ENCODE measurements around the gene MARVELD3. TPM values are rescaled to one million over a fixed set of nuclear protein-coding genes. Genes with fewer than 3 reads are reported as not detected.
"Not testable (repeated sequence)": the region's sequence is repeated elsewhere in the genome, so short reads cannot be mapped to it uniquely, and the experiment has no call there.

MARVELD3 gene, protein sequence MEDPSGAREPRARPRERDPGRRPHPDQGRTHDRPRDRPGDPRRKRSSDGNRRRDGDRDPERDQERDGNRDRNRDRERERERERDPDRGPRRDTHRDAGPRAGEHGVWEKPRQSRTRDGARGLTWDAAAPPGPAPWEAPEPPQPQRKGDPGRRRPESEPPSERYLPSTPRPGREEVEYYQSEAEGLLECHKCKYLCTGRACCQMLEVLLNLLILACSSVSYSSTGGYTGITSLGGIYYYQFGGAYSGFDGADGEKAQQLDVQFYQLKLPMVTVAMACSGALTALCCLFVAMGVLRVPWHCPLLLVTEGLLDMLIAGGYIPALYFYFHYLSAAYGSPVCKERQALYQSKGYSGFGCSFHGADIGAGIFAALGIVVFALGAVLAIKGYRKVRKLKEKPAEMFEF
- 2.0 and 2.2 TPM in 2 replicates for total RNA-seq (ENCODE audit: low replicate concordance)

DNA sequence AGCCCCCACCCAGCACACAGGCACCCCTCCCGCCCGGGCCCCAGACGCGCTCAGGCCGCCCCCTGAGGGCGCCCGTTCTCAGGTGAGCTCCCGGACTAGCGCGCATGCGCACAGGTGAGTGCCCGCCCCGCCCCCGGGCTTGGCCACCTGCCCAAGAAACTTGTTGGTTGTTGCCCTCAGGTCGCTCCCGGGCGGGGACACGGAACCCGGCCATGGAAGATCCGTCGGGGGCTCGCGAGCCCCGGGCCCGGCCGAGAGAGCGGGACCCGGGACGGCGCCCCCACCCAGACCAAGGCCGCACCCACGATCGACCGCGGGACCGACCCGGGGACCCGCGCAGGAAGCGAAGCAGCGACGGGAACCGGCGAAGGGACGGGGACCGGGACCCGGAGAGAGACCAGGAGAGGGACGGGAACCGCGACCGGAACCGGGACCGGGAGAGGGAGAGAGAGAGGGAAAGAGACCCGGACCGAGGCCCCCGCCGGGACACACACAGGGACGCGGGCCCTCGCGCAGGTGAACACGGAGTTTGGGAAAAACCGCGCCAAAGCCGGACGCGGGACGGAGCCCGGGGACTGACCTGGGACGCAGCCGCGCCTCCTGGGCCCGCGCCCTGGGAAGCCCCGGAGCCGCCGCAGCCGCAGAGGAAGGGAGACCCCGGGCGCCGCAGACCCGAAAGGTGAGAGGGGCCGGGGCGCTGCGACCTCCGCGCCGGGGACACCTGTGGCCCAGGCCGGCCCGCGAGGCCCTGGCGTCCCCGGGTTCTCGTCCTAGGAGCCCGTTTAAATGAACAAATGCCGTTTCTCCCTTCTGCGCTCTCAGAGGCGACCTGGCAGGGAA is at the start of gene MARVELD3:
Gene MARVELD3 (plus strand): TSS at position 167 of the 840 bp plus-strand sequence. CDS start 46 bp downstream, at position 213.
- H3K27ac Mint-ChIP-seq, result no peak within 1 kb of the TSS
- no peaks in the 10 kb centered on the region for H4K20me1 ChIP-seq (ENCODE audit: low read depth)
- no peaks in the 10 kb centered on the region for H3K79me2 ChIP-seq (ENCODE audit: low read depth)
- H3K9me3 Mint-ChIP-seq, result no peaks in the 10 kb centered on the region
- peak within 1 kb of the TSS; percentile 97 for H2AFZ ChIP-seq (replicated peaks)
- no peaks in the 10 kb centered on the region for H3K36me3 ChIP-seq
- H3K4me1 ChIP-seq, result no peaks in the 10 kb centered on the region
- H3K4me1 Mint-ChIP-seq, result peaks cover 9% of the 10 kb centered on the region
- peaks cover 22% of the 10 kb centered on the region for H3K27me3 Mint-ChIP-seq (ENCODE audit: insufficient read depth, low read depth)
- H3K9me3 ChIP-seq (ENCODE audit: low read depth), result no peaks in the 10 kb centered on the region
- peak within 1 kb of the TSS; percentile 73 for H3K4me3 Mint-ChIP-seq
- peaks cover 44% of the 10 kb centered on the region for H3K27me3 ChIP-seq
- no peak within 1 kb of the TSS for H3K27ac ChIP-seq
- no peak within 1 kb of the TSS for H3K9ac ChIP-seq
- DNase-seq (ENCODE audit: low spot score), result peak; percentile 51
- TF ChIP-seq, protein P1, sequence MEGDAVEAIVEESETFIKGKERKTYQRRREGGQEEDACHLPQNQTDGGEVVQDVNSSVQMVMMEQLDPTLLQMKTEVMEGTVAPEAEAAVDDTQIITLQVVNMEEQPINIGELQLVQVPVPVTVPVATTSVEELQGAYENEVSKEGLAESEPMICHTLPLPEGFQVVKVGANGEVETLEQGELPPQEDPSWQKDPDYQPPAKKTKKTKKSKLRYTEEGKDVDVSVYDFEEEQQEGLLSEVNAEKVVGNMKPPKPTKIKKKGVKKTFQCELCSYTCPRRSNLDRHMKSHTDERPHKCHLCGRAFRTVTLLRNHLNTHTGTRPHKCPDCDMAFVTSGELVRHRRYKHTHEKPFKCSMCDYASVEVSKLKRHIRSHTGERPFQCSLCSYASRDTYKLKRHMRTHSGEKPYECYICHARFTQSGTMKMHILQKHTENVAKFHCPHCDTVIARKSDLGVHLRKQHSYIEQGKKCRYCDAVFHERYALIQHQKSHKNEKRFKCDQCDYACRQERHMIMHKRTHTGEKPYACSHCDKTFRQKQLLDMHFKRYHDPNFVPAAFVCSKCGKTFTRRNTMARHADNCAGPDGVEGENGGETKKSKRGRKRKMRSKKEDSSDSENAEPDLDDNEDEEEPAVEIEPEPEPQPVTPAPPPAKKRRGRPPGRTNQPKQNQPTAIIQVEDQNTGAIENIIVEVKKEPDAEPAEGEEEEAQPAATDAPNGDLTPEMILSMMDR (IDR thresholded peaks at IDR 0.05), result no peak
- TF ChIP-seq EZH2 (IDR thresholded peaks at IDR 0.05), result peak; percentile 89
- peak; percentile 89 for TF ChIP-seq EZH2phosphoT487 (IDR thresholded peaks at IDR 0.05)
- H3K4me3 ChIP-seq, result peak within 1 kb of the TSS; percentile 74
- peaks cover 1% of the 10 kb centered on the region for H3K36me3 Mint-ChIP-seq
- H3F3A ChIP-seq (ENCODE audit: low read depth), result peaks cover 11% of the 10 kb centered on the region
- H3K4me2 ChIP-seq, result peak within 1 kb of the TSS; percentile 99

DNA sequence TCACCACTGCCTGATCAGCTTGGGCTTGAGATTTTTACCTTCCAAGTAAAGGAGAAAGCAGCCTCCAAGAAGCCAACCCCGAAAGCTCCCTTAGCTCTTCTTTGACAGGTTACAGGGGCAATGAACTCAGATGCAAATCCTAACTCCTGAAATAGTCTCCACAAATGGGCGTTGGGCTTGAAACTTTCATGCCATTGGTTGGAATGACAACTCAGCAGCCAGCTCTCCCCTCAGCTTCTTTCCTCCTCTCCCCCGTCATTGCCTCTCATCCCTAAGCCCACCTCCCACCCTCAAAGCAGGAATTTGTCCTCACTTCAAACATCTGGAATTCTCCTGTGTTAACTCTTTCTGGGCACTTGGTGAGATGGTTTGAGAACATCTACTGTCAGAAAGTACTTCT is 49.0 kb upstream of the MARVELD3 start, which contains the start of gene TAT:
Gene TAT (minus strand): TSS at position 122 of the 400 bp plus-strand sequence. CDS start 677 bp downstream, outside the sequence.
- Histone ChIP-seq H3K9ac (no peak within 1 kb of the TSS), H4K20me1 (ENCODE audit: low read depth) (no peaks in the 10 kb centered on the region), H3K4me3 (no peak within 1 kb of the TSS), H3K27ac (no peak within 1 kb of the TSS), H3K27me3 (peaks cover 7% of the 10 kb centered on the region), H2AFZ (replicated peaks) (peak within 1 kb of the TSS; percentile 3), H3K36me3 (no peaks in the 10 kb centered on the region), H3K4me2 (no peak within 1 kb of the TSS), H3K4me1 (no peaks in the 10 kb centered on the region), H3K9me3 (ENCODE audit: low read depth) (no peaks in the 10 kb centered on the region), H3F3A (ENCODE audit: low read depth) (no peaks in the 10 kb centered on the region), H3K79me2 (ENCODE audit: low read depth) (no peaks in the 10 kb centered on the region)
- H3K4me3 Mint-ChIP-seq, result no peak within 1 kb of the TSS
- no peak within 1 kb of the TSS for H3K27ac Mint-ChIP-seq
- no peaks in the 10 kb centered on the region for H3K9me3 Mint-ChIP-seq
- TF ChIP-seq EZH2 (IDR thresholded peaks at IDR 0.05) (no peak), EZH2phosphoT487 (IDR thresholded peaks at IDR 0.05) (no peak)
- TF ChIP-seq, protein P1 (IDR thresholded peaks at IDR 0.05), result no peak
- no peaks in the 10 kb centered on the region for H3K27me3 Mint-ChIP-seq (ENCODE audit: insufficient read depth, low read depth)
- H3K36me3 Mint-ChIP-seq, result no peaks in the 10 kb centered on the region
- H3K4me1 Mint-ChIP-seq, result no peaks in the 10 kb centered on the region
- DNase-seq (ENCODE audit: low spot score), result no peak

DNA sequence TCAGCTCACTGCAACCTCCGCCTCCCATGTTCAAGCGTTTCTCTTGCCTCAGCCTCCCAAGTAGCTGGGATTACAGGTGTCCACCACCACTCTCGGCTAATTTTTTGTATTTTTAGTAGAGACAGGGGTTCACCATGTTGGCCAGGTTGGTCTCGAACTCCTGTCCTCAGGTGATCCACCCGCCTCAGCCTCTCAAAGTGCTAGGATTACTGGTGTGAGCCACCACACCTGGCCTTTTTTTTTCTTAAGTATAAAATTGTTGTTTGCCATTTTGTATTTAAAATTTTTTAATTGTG is 43.5 kb upstream of the MARVELD3 start:
- H3K4me3 ChIP-seq; H2AFZ ChIP-seq (replicated peaks); H3K4me3 Mint-ChIP-seq; H3K4me1 Mint-ChIP-seq; H3K36me3 ChIP-seq; H3F3A ChIP-seq (ENCODE audit: low read depth); H3K79me2 ChIP-seq (ENCODE audit: low read depth); H3K27ac Mint-ChIP-seq; H3K9me3 ChIP-seq (ENCODE audit: low read depth); H4K20me1 ChIP-seq (ENCODE audit: low read depth); H3K36me3 Mint-ChIP-seq; DNase-seq (ENCODE audit: low spot score); H3K27ac ChIP-seq; H3K9ac ChIP-seq; H3K9me3 Mint-ChIP-seq; H3K27me3 Mint-ChIP-seq (ENCODE audit: insufficient read depth, low read depth); H3K4me2 ChIP-seq; H3K4me1 ChIP-seq; H3K27me3 ChIP-seq: not testable (repeated sequence)
